GM12878 (cell line): ENCODE data around the gene PRKCZ. TPM values are rescaled to one million over a fixed set of nuclear protein-coding genes. Genes with fewer than 3 reads are reported as not detected.

ENCODE experiments used
- ATAC-seq: fragments of 200-7000 bp; cut with Tn5 transposase; 3 replicates; pipeline ENCODE4 v1.9.1; 2020; ENCODE audit warnings: mild to moderate bottlenecking, moderate library complexity
- BruUV-seq: library from RNA; stranded (reverse); fragments of 400-500 nt; replicated peaks from 2 replicates; lab custom pipeline; 2021; lab: Mats Ljungman, UMichigan
- CTCF ChIA-PET: fragments of 300-600 bp; sonication (Branson Sonifier 250); formaldehyde crosslinking; extraction: SDS; loops from one replicate; lab custom pipeline; 2021; ENCODE audit warnings: inconsistent platforms; lab: Yijun Ruan, JAX
- POLR2A ChIA-PET: fragments of 350-600 bp; formaldehyde crosslinking; extraction: SDS; loops from one replicate; lab custom pipeline; 2021; ENCODE audit warnings: inconsistent platforms; lab: Charles Lee
- RAD21 ChIA-PET: fragments of 300-600 bp; sonication (Branson Sonifier 250); formaldehyde crosslinking; loops from one replicate; lab custom pipeline; 2023; ENCODE audit warnings: antibody characterized with exemption; ENCODE audit not compliant: unreplicated experiment; lab: Charles Lee
- SMC1A ChIA-PET: fragments of 300-600 bp; sonication (Branson Sonifier 250); formaldehyde crosslinking; loops from one replicate; lab custom pipeline; 2023; ENCODE audit not compliant: unreplicated experiment, uncharacterized antibody; lab: Charles Lee
- DNase-seq: peaks from one replicate; pipeline ENCODE4 v3.0.0-alpha.2; 2011; ENCODE audit warnings: low read depth, low spot score
- FAIRE-seq: peaks from 3 replicates; lab custom pipeline; 2011; peaks lifted over from hg19 to GRCh38; lab: Jason Lieb, UNC
- H2AFZ ChIP-seq: 2 replicates; pipeline ENCODE4 v1.6.0; 2011; ENCODE audit warnings: low read depth, low read length, control low read depth; ENCODE audit not compliant: control insufficient read depth
- H3K27ac ChIP-seq: 2 replicates; pipeline ENCODE4 v1.5.1; 2011; ENCODE audit warnings: control low read depth; ENCODE audit not compliant: control insufficient read depth, insufficient read depth
- H3K27me3 ChIP-seq, 2 experiments: replicated peaks in 1 of 2; 2 replicates each; pipeline versions ENCODE4 v1.6.0 to v1.6.1; 2011; ENCODE audit warnings: low read length in 1 of 2; ENCODE audit not compliant: control insufficient read depth in 2 of 2, insufficient read depth in 2 of 2
- H3K36me3 ChIP-seq, 2 experiments: 2 replicates each; pipeline ENCODE4 v1.5.1; 2011; ENCODE audit warnings: low read length in 1 of 2; ENCODE audit not compliant: control insufficient read depth in 2 of 2, insufficient read depth in 2 of 2
- H3K4me1 ChIP-seq: 2 replicates; pipeline ENCODE4 v1.6.1; 2011; ENCODE audit warnings: mild to moderate bottlenecking, low read length, moderate library complexity, mixed read lengths; ENCODE audit not compliant: control insufficient read depth, insufficient read depth
- H3K4me2 ChIP-seq: 2 replicates; pipeline ENCODE4 v1.6.0; 2011; ENCODE audit warnings: control low read depth; ENCODE audit not compliant: control insufficient read depth, insufficient read depth
- H3K4me3 ChIP-seq: fragments of 200-600 bp; sonication (generic); 2 replicates; pipeline ENCODE4 v1.5.1; 2016
- H3K79me2 ChIP-seq: 2 replicates; pipeline ENCODE4 v1.6.0; 2011; ENCODE audit warnings: low read length; ENCODE audit not compliant: control insufficient read depth, insufficient read depth
- H3K9ac ChIP-seq: 2 replicates; pipeline ENCODE4 v1.8.0; 2011; ENCODE audit warnings: low read length, control low read depth, mixed read lengths; ENCODE audit not compliant: control insufficient read depth, insufficient read depth
- H3K9me3 ChIP-seq: replicated peaks from 3 replicates; pipeline ENCODE4 v1.5.1; 2011; ENCODE audit warnings: mild to moderate bottlenecking, low read length; ENCODE audit not compliant: control insufficient read depth, insufficient read depth
- H4K20me1 ChIP-seq: 2 replicates; pipeline ENCODE4 v1.6.0; 2011; ENCODE audit not compliant: control insufficient read depth, insufficient read depth
- CBX5 ChIP-seq: sonication (generic); IDR thresholded peaks from 2 replicates; pipeline ENCODE4 v1.6.1; 2016; ENCODE audit warnings: low read depth, moderate library complexity, mild to moderate bottlenecking, inconsistent platforms
- HSF1 ChIP-seq: fragments of 150-350 bp; IDR thresholded peaks from 2 replicates; pipeline ENCODE4 v1.6.1; 2014; ENCODE audit warnings: mild to moderate bottlenecking, low read depth, low read length
- POLR2A ChIP-seq: IDR thresholded peaks from 2 replicates; pipeline ENCODE4 v1.6.1; 2011; ENCODE audit warnings: low read depth, mild to moderate bottlenecking, low read length
- PRDM15 ChIP-seq: fragments of 450-650 bp; formaldehyde crosslinking; IDR thresholded peaks from 2 replicates; pipeline ENCODE4 v1.4.0; 2020; ENCODE audit warnings: mild to moderate bottlenecking, moderate library complexity
- SMC3 ChIP-seq: IDR thresholded peaks from 2 replicates; pipeline ENCODE4 v1.6.1; 2011; ENCODE audit warnings: low read length, improper control_type of control experiment, borderline replicate concordance
- USF1 ChIP-seq: IDR thresholded peaks from 2 replicates; pipeline ENCODE4 v1.6.1; 2011; ENCODE audit warnings: borderline replicate concordance, low read depth, mild to moderate bottlenecking, moderate library complexity, mixed read lengths, low read length; ENCODE audit not compliant: insufficient read depth; ENCODE audit errors: extremely low read length
- ZBED1 ChIP-seq: IDR thresholded peaks from 2 replicates; pipeline ENCODE4 v1.6.1; 2016; ENCODE audit warnings: borderline replicate concordance
- WGBS: methylation state at CpG from one replicate; pipeline ENCODE4 v1.1.6; 2016; ENCODE audit warnings: low lambda C conversion rate; ENCODE audit not compliant: insufficient replicate concordance, insufficient coverage; ENCODE audit errors: missing lambda C conversion rate; 5-methylcytosine and 5-hydroxymethylcytosine counted together
- in situ Hi-C: fragments of 300-500 bp; cut with MboI; formaldehyde crosslinking; loops from 9 replicates; pipeline ENCODE4 v1.14.3; 2018; ENCODE audit warnings: mixed read lengths
- intact Hi-C: fragments of 100-400 bp; cut with micrococcal nuclease; formaldehyde crosslinking; loops from one replicate; pipeline ENCODE4 v1.14.2; 2022; ENCODE audit not compliant: unreplicated experiment
- polyA plus RNA-seq, 11 experiments: library from polyadenylated mRNA; depleted of rRNA in 4 of 11; unstranded in 6 of 11; stranded (reverse) in 5 of 11; fragments of >200 nt; fragmentation: Nextera tagmentation in 4 of 11; fragmentation: Illumina TruSeq in 1 of 11; extraction: Ambion mirVana in 4 of 11; extraction: Trizol in 1 of 11; gene quantifications; 1 replicate in 1 of 11; 2 replicates in 10 of 11; pipeline versions ENCODE4 v1.2.1 to v1.2.3, GENCODE V29; 2011 to 2016; ENCODE audit warnings: inconsistent platforms in 2 of 11, missing spikeins in 2 of 11, low read depth in 1 of 11
- total RNA-seq, 4 experiments: library from RNA; depleted of rRNA in 3 of 4; stranded (reverse); fragments of >200 nt in 3 of 4; fragmentation: Illumina TruSeq in 1 of 4; extraction: Trizol in 1 of 4; gene quantifications; 2 replicates each; pipeline versions ENCODE4 v1.2.1 to v1.2.3, GENCODE V29; 2013 to 2021

PRKCZ gene
- total and polyA plus RNA-seq, 10 of the 15 experiments (the other 5 are each of a cell fraction or from before 2014, with no cell fraction given): 0.05 to 1.9 (median 0.64) TPM; not detected in 1

GRCh38 chr1:2184934-2185333 is 134.7 kb downstream of the PRKCZ start:
- Histone ChIP-seq H3K27ac (no peak overlapping the region), H4K20me1 (no peaks in the 10 kb centered on the region), H3K36me3 (no peaks in the 10 kb centered on the region), H2AFZ (no peak overlapping the region), H3K79me2 (no peaks in the 10 kb centered on the region), H3K9me3 (no peaks in the 10 kb centered on the region), H3K4me1 (no peaks in the 10 kb centered on the region), H3K4me3 (no peak overlapping the region), H3K9ac (no peak overlapping the region), H3K4me2 (no peak overlapping the region), H3K27me3 (no peaks in the 10 kb centered on the region)
- no TSS peak for BruUV-seq
- ChIA-PET POLR2A (no interaction called here), RAD21 (no interaction called here), CTCF (no interaction called here), SMC1A (no interaction called here)
- in situ Hi-C loops: no loop called here
- TF ChIP-seq CBX5 (no peak), USF1 (no peak), ZBED1 (no peak)
- ATAC-seq (no peak), DNase-seq (no peak), FAIRE-seq (no peak)
- intact Hi-C loops: no loop called here
- WGBS: 95% methylated on average over 33 of the region's 33 CpGs

- H3K9ac ChIP-seq: no peak overlapping the region
- no peak overlapping the region for H3K4me2 ChIP-seq
- ChIA-PET CTCF (no interaction called here), SMC1A (no interaction called here), RAD21 (no interaction called here), POLR2A (no interaction called here)
- no peaks in the 10 kb centered on the region for H3K27me3 ChIP-seq
- no peak overlapping the region for H3K27ac ChIP-seq
- no peaks in the 10 kb centered on the region for H3K79me2 ChIP-seq
- TF ChIP-seq PRDM15 (CRISPR knock-in tag) (no peak), SMC3 (no peak), HSF1 (no peak), POLR2A (peak; percentile 40; the same call in 1 of the 2 replicates)
- BruUV-seq: no TSS peak
- H2AFZ ChIP-seq: no peak overlapping the region
- FAIRE-seq (no peak), ATAC-seq (no peak), DNase-seq (no peak)
- WGBS: 94% methylated on average over 37 of the region's 38 CpGs
- H4K20me1 ChIP-seq: no peaks in the 10 kb centered on the region
- no peak overlapping the region for H3K4me3 ChIP-seq
- intact Hi-C loops: no loop called here
- H3K36me3 ChIP-seq: no peaks in the 10 kb centered on the region
- H3K4me1 ChIP-seq: no peaks in the 10 kb centered on the region
- no peaks in the 10 kb centered on the region for H3K9me3 ChIP-seq
- in situ Hi-C loops: no loop called here
Measured at GRCh38 chr1:2185880-2186855, 136.0 kb downstream of the PRKCZ start.
